ENCODE results near the gene NADK.
"Not testable (repeated sequence)": the region's sequence is repeated elsewhere in the genome, so short reads cannot be mapped to it uniquely, and the experiment has no call there.

The NADK gene

GRCh38 chr1:1728308-1729005 is 49.8 kb downstream of the NADK start:
- H3F3A ChIP-seq (ENCODE audit: control insufficient read depth, insufficient read depth); H3K79me2 ChIP-seq (ENCODE audit: control insufficient read depth, low read length); H3K36me3 ChIP-seq (ENCODE audit: control insufficient read depth, low read length); H3K4me2 ChIP-seq (ENCODE audit: low read length); H3K27me3 ChIP-seq (ENCODE audit: control insufficient read depth, low read length); H3K9me3 ChIP-seq (ENCODE audit: control insufficient read depth, insufficient read depth, low read length); H3K4me3 ChIP-seq (ENCODE audit: low read length); H3K4me1 ChIP-seq (ENCODE audit: control insufficient read depth, low read length); H4K20me1 ChIP-seq (ENCODE audit: control insufficient read depth, insufficient read depth, low read depth, low read length); H3K9me2 ChIP-seq (replicated peaks; ENCODE audit: control insufficient read depth, low read length); H3K27ac ChIP-seq (ENCODE audit: low read depth, low read length): not testable (repeated sequence)

- H3K4me1 ChIP-seq (ENCODE audit: control insufficient read depth, low read length); H4K20me1 ChIP-seq (ENCODE audit: control insufficient read depth, insufficient read depth, low read depth, low read length); H3K36me3 ChIP-seq (ENCODE audit: control insufficient read depth, low read length); H3K9me3 ChIP-seq (ENCODE audit: control insufficient read depth, insufficient read depth, low read length); H3F3A ChIP-seq (ENCODE audit: control insufficient read depth, insufficient read depth); H3K9me2 ChIP-seq (replicated peaks; ENCODE audit: control insufficient read depth, low read length); H3K27me3 ChIP-seq (ENCODE audit: control insufficient read depth, low read length); H3K27ac ChIP-seq (ENCODE audit: low read depth, low read length); H3K79me2 ChIP-seq (ENCODE audit: control insufficient read depth, low read length): not testable (repeated sequence)
- Histone ChIP-seq H3K4me3 (ENCODE audit: low read length) (peak overlapping the region; percentile 51), H3K4me2 (ENCODE audit: low read length) (peak overlapping the region; percentile 47)
These were observed 51.1 kb downstream of the NADK start for GRCh38 chr1:1727131-1727651.

- not testable (repeated sequence) for H3K4me2 ChIP-seq (ENCODE audit: low read length); H3K4me1 ChIP-seq (ENCODE audit: control insufficient read depth, low read length); H3K27ac ChIP-seq (ENCODE audit: low read depth, low read length); H3K27me3 ChIP-seq (ENCODE audit: control insufficient read depth, low read length); H4K20me1 ChIP-seq (ENCODE audit: control insufficient read depth, insufficient read depth, low read depth, low read length); H3F3A ChIP-seq (ENCODE audit: control insufficient read depth, insufficient read depth); H3K36me3 ChIP-seq (ENCODE audit: control insufficient read depth, low read length); H3K9me3 ChIP-seq (ENCODE audit: control insufficient read depth, insufficient read depth, low read length); H3K9me2 ChIP-seq (replicated peaks; ENCODE audit: control insufficient read depth, low read length); H3K4me3 ChIP-seq (ENCODE audit: low read length)
- peaks cover 16% of the 10 kb centered on the region for H3K79me2 ChIP-seq (ENCODE audit: control insufficient read depth, low read length)
These were observed 52.2 kb downstream of the NADK start for GRCh38 chr1:1726088-1726487.

GRCh38 chr1:1724035-1724864 is 54.0 kb downstream of the NADK start, which contains the start of gene CDK11A:
TSS of gene CDK11A (minus strand) at chr1:1724357. CDS start at chr1:1722818, 1,539 bp downstream.
- not testable (repeated sequence) for H3K4me1 ChIP-seq (ENCODE audit: control insufficient read depth, low read length); H3K9me2 ChIP-seq (replicated peaks; ENCODE audit: control insufficient read depth, low read length); H3K27me3 ChIP-seq (ENCODE audit: control insufficient read depth, low read length); H3K9me3 ChIP-seq (ENCODE audit: control insufficient read depth, insufficient read depth, low read length); H4K20me1 ChIP-seq (ENCODE audit: control insufficient read depth, insufficient read depth, low read depth, low read length); H3F3A ChIP-seq (ENCODE audit: control insufficient read depth, insufficient read depth)
- peak within 1 kb of the TSS; percentile 58 for H3K4me2 ChIP-seq (ENCODE audit: low read length)
- peak; percentile 34 for TF ChIP-seq CTCF (IDR thresholded peaks at IDR 0.05; ENCODE audit: low read depth, low read length, poor library complexity, severe bottlenecking)
- H3K27ac ChIP-seq (ENCODE audit: low read depth, low read length), result peak within 1 kb of the TSS; percentile 72
- H3K36me3 ChIP-seq (ENCODE audit: control insufficient read depth, low read length), result peaks cover 18% of the 10 kb centered on the region
- H3K79me2 ChIP-seq (ENCODE audit: control insufficient read depth, low read length), result peaks cover 22% of the 10 kb centered on the region
- peak within 1 kb of the TSS; percentile 82 for H3K4me3 ChIP-seq (ENCODE audit: low read length)

GRCh38 chr1:1721201-1721600 is 57.1 kb downstream of the NADK start:
- no peaks in the 10 kb centered on the region for H3F3A ChIP-seq (ENCODE audit: control insufficient read depth, insufficient read depth)
- H3K9me2 ChIP-seq (replicated peaks; ENCODE audit: control insufficient read depth, low read length), result no peaks in the 10 kb centered on the region
- no peaks in the 10 kb centered on the region for H4K20me1 ChIP-seq (ENCODE audit: control insufficient read depth, insufficient read depth, low read depth, low read length)
- no peak overlapping the region for H3K27ac ChIP-seq (ENCODE audit: low read depth, low read length)
- H3K36me3 ChIP-seq (ENCODE audit: control insufficient read depth, low read length), result peaks cover 25% of the 10 kb centered on the region
- H3K27me3 ChIP-seq (ENCODE audit: control insufficient read depth, low read length), result no peaks in the 10 kb centered on the region
- TF ChIP-seq EZH2phosphoT487 (IDR thresholded peaks at IDR 0.05; ENCODE audit: borderline replicate concordance, low read length) (no peak), CTCF (IDR thresholded peaks at IDR 0.05; ENCODE audit: low read depth, low read length, poor library complexity, severe bottlenecking) (no peak)
- H3K79me2 ChIP-seq (ENCODE audit: control insufficient read depth, low read length), result peaks cover 22% of the 10 kb centered on the region
- H3K4me1 ChIP-seq (ENCODE audit: control insufficient read depth, low read length), result no peaks in the 10 kb centered on the region
- H3K4me2 ChIP-seq (ENCODE audit: low read length), result no peak overlapping the region
- H3K9me3 ChIP-seq (ENCODE audit: control insufficient read depth, insufficient read depth, low read length), result no peaks in the 10 kb centered on the region
- H3K4me3 ChIP-seq (ENCODE audit: low read length), result no peak overlapping the region

GRCh38 chr1:1715109-1715883 is 63.0 kb downstream of the NADK start:
- H3K27me3 ChIP-seq (ENCODE audit: control insufficient read depth, low read length); H4K20me1 ChIP-seq (ENCODE audit: control insufficient read depth, insufficient read depth, low read depth, low read length); H3K4me2 ChIP-seq (ENCODE audit: low read length); H3F3A ChIP-seq (ENCODE audit: control insufficient read depth, insufficient read depth); H3K9me3 ChIP-seq (ENCODE audit: control insufficient read depth, insufficient read depth, low read length); H3K4me1 ChIP-seq (ENCODE audit: control insufficient read depth, low read length); H3K9me2 ChIP-seq (replicated peaks; ENCODE audit: control insufficient read depth, low read length); H3K4me3 ChIP-seq (ENCODE audit: low read length); H3K79me2 ChIP-seq (ENCODE audit: control insufficient read depth, low read length); H3K27ac ChIP-seq (ENCODE audit: low read depth, low read length): not testable (repeated sequence)
- peaks cover 18% of the 10 kb centered on the region for H3K36me3 ChIP-seq (ENCODE audit: control insufficient read depth, low read length)
